BLaER1 (cell line): ENCODE data around the gene TDRD7.

Source experiments
- H3K27ac ChIP-seq: shearing (Covaris generic); formaldehyde crosslinking; 2 replicates; pipeline ENCODE4 v1.8.1; 2022
- H3K27me3 ChIP-seq: shearing (Covaris generic); formaldehyde crosslinking; 2 replicates; pipeline ENCODE4 v1.8.1; 2022
- H3K36me3 ChIP-seq: shearing (Covaris generic); formaldehyde crosslinking; 2 replicates; pipeline ENCODE4 v1.8.1; 2022
- H3K4me1 ChIP-seq: shearing (Covaris generic); formaldehyde crosslinking; 2 replicates; pipeline ENCODE4 v1.8.1; 2022
- H3K4me2 ChIP-seq: shearing (Covaris generic); formaldehyde crosslinking; 2 replicates; pipeline ENCODE4 v1.8.1; 2022
- H3K4me3 ChIP-seq: shearing (Covaris generic); formaldehyde crosslinking; 2 replicates; pipeline ENCODE4 v1.8.1; 2022
- H3K9ac ChIP-seq: shearing (Covaris generic); formaldehyde crosslinking; 2 replicates; pipeline ENCODE4 v1.8.1; 2022
- H3K9me3 ChIP-seq: shearing (Covaris generic); formaldehyde crosslinking; 2 replicates; pipeline ENCODE4 v1.8.1; 2022
- H4K20me1 ChIP-seq: shearing (Covaris generic); formaldehyde crosslinking; 2 replicates; pipeline ENCODE4 v1.8.1; 2022
- Cebpa-rat ChIP-seq: shearing (Covaris generic); IDR thresholded peaks from 2 replicates; pipeline ENCODE4 v1.8.1; 2022

The TDRD7 gene

GRCh38 chr9:97368964-97369363 lies 42.9 kb upstream of the TDRD7 start:
- Histone ChIP-seq H3K4me1 (no peaks in the 10 kb centered on the region), H3K4me2 (no peak overlapping the region), H3K9me3 (peaks cover 19% of the 10 kb centered on the region), H3K36me3 (no peaks in the 10 kb centered on the region), H3K4me3 (no peak overlapping the region), H3K27ac (no peak overlapping the region), H4K20me1 (no peaks in the 10 kb centered on the region), H3K27me3 (no peaks in the 10 kb centered on the region), H3K9ac (no peak overlapping the region)
- no peak for TF ChIP-seq Cebpa-rat

GRCh38 chr9:97372580-97372979 lies 39.3 kb upstream of the TDRD7 start:
- H3K9me3 ChIP-seq: peaks cover 19% of the 10 kb centered on the region
- H4K20me1 ChIP-seq: no peaks in the 10 kb centered on the region
- H3K27ac ChIP-seq: no peak overlapping the region
- H3K9ac ChIP-seq: no peak overlapping the region
- TF ChIP-seq Cebpa-rat: no peak
- H3K4me2 ChIP-seq: no peak overlapping the region
- H3K4me1 ChIP-seq: no peaks in the 10 kb centered on the region
- H3K36me3 ChIP-seq: no peaks in the 10 kb centered on the region
- H3K27me3 ChIP-seq: no peaks in the 10 kb centered on the region
- no peak overlapping the region for H3K4me3 ChIP-seq

GRCh38 chr9:97373331-97373730 lies 38.6 kb upstream of the TDRD7 start:
- H3K27ac ChIP-seq: no peak overlapping the region
- no peaks in the 10 kb centered on the region for H4K20me1 ChIP-seq
- peaks cover 18% of the 10 kb centered on the region for H3K9me3 ChIP-seq
- H3K4me1 ChIP-seq: no peaks in the 10 kb centered on the region
- H3K4me2 ChIP-seq: no peak overlapping the region
- H3K27me3 ChIP-seq: no peaks in the 10 kb centered on the region
- no peak overlapping the region for H3K4me3 ChIP-seq
- TF ChIP-seq Cebpa-rat: no peak
- no peaks in the 10 kb centered on the region for H3K36me3 ChIP-seq
- H3K9ac ChIP-seq: no peak overlapping the region

GRCh38 chr9:97374811-97375210 lies 37.1 kb upstream of the TDRD7 start:
- Histone ChIP-seq H3K27ac (no peak overlapping the region), H4K20me1 (no peaks in the 10 kb centered on the region), H3K4me3 (no peak overlapping the region), H3K9me3 (peaks cover 4% of the 10 kb centered on the region; the same call in 1 of the 2 replicates), H3K9ac (no peak overlapping the region), H3K4me2 (no peak overlapping the region), H3K36me3 (no peaks in the 10 kb centered on the region), H3K27me3 (no peaks in the 10 kb centered on the region), H3K4me1 (no peaks in the 10 kb centered on the region)
- no peak for TF ChIP-seq Cebpa-rat

- H3K9me3 ChIP-seq: no peaks in the 10 kb centered on the region
- no peak overlapping the region for H3K27ac ChIP-seq
Observed at GRCh38 chr9:97376902-97377301, 35.0 kb upstream of the TDRD7 start.

GRCh38 chr9:97382099-97382718 lies 29.7 kb upstream of the TDRD7 start:
- Histone ChIP-seq H3K27ac (no peak overlapping the region), H3K4me1 (peaks cover 11% of the 10 kb centered on the region), H3K27me3 (no peaks in the 10 kb centered on the region), H3K4me2 (no peak overlapping the region), H4K20me1 (no peaks in the 10 kb centered on the region), H3K4me3 (no peak overlapping the region), H3K9ac (no peak overlapping the region), H3K9me3 (no peaks in the 10 kb centered on the region), H3K36me3 (no peaks in the 10 kb centered on the region)
- TF ChIP-seq Cebpa-rat: no peak

More at GRCh38 chr9:97376902-97377301, 35.0 kb upstream of the TDRD7 start:
- no peaks in the 10 kb centered on the region for H3K36me3 ChIP-seq
- no peak overlapping the region for H3K9ac ChIP-seq
- no peak for TF ChIP-seq Cebpa-rat
- H3K27me3 ChIP-seq: no peaks in the 10 kb centered on the region
- H3K4me3 ChIP-seq: no peak overlapping the region
- no peaks in the 10 kb centered on the region for H4K20me1 ChIP-seq
- no peaks in the 10 kb centered on the region for H3K4me1 ChIP-seq
- H3K4me2 ChIP-seq: no peak overlapping the region

GRCh38 chr9:97384406-97385262 lies 27.3 kb upstream of the TDRD7 start:
- Histone ChIP-seq H3K27ac (no peak overlapping the region), H3K9me3 (no peaks in the 10 kb centered on the region), H3K36me3 (no peaks in the 10 kb centered on the region), H3K9ac (no peak overlapping the region), H3K4me3 (no peak overlapping the region), H3K4me1 (peaks cover 15% of the 10 kb centered on the region), H3K4me2 (no peak overlapping the region), H4K20me1 (no peaks in the 10 kb centered on the region), H3K27me3 (no peaks in the 10 kb centered on the region)
- no peak for TF ChIP-seq Cebpa-rat

GRCh38 chr9:97385626-97386264 lies 26.2 kb upstream of the TDRD7 start:
- Histone ChIP-seq H4K20me1 (no peaks in the 10 kb centered on the region), H3K36me3 (no peaks in the 10 kb centered on the region), H3K4me3 (no peak overlapping the region), H3K4me2 (peak overlapping the region; percentile 46), H3K9ac (no peak overlapping the region), H3K4me1 (peaks cover 15% of the 10 kb centered on the region), H3K27me3 (no peaks in the 10 kb centered on the region), H3K27ac (no peak overlapping the region; the same call in 1 of the 2 replicates), H3K9me3 (peaks cover 3% of the 10 kb centered on the region; the same call in 1 of the 2 replicates)
- TF ChIP-seq Cebpa-rat: no peak

GRCh38 chr9:97386265-97386633 lies 25.6 kb upstream of the TDRD7 start:
- H3K4me3 ChIP-seq: no peak overlapping the region
- peak overlapping the region; percentile 46; the same call in 1 of the 2 replicates for H3K4me2 ChIP-seq
- H4K20me1 ChIP-seq: no peaks in the 10 kb centered on the region
- no peak overlapping the region for H3K9ac ChIP-seq
- no peak overlapping the region for H3K27ac ChIP-seq
- H3K36me3 ChIP-seq: no peaks in the 10 kb centered on the region
- H3K27me3 ChIP-seq: no peaks in the 10 kb centered on the region
- peaks cover 4% of the 10 kb centered on the region; the same call in 1 of the 2 replicates for H3K9me3 ChIP-seq
- TF ChIP-seq Cebpa-rat: no peak
- peaks cover 15% of the 10 kb centered on the region for H3K4me1 ChIP-seq
